Suprapubic skin (tissue), 3 donors: ENCODE results near the gene DUOX2.

Experiments used
- POLR2AphosphoS5 ChIP-seq, 3 donors: sonication (generic); formaldehyde crosslinking; IDR thresholded peaks; one replicate each; pipeline ENCODE4 v1.6.1; 2017; ENCODE audit warnings: antibody characterized with exemption in 3 of 3
- TF ChIP-seq, protein P1 (sequence below), 2 donors: fragments of 200-600 bp in 1 of 2; fragments of 450-650 bp in 1 of 2; sonication (generic) in 1 of 2; IDR thresholded peaks; one replicate each; pipeline ENCODE4 v1.5.1; 2016 to 2019; ENCODE audit warnings: antibody characterized with exemption in 2 of 2, mild to moderate bottlenecking in 1 of 2, moderate library complexity in 1 of 2

DNA sequence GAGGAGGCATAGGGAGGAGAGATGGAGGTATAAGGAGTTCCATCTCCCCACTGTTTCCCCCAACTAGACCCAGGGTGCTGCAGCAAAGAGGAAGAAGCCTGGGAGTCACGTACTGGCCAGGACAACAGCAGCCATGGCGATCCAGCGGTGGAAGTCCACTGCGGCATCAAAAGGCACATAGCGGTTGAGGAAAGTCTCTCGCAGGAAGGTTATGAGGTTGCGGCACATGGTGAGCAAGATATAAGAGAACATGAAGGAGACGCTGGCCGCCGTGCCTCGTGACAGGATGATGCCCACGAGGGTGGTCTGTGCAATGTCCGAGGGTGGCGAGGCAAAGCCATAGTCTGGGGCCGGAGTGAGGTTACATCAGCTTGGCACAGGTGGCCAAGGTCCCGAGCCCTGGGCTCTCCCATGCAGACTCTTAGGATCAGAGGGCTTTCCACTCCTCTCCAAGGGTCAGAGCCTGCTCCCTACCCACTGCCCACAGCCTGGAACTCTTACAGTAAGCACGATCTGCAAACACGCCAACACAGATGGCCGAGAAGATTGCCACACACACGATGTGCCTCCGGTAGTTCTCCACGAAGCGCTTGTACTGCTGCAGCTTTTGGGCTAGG is 14.3 kb downstream of the DUOX2 start:
- TF ChIP-seq, protein P1, sequence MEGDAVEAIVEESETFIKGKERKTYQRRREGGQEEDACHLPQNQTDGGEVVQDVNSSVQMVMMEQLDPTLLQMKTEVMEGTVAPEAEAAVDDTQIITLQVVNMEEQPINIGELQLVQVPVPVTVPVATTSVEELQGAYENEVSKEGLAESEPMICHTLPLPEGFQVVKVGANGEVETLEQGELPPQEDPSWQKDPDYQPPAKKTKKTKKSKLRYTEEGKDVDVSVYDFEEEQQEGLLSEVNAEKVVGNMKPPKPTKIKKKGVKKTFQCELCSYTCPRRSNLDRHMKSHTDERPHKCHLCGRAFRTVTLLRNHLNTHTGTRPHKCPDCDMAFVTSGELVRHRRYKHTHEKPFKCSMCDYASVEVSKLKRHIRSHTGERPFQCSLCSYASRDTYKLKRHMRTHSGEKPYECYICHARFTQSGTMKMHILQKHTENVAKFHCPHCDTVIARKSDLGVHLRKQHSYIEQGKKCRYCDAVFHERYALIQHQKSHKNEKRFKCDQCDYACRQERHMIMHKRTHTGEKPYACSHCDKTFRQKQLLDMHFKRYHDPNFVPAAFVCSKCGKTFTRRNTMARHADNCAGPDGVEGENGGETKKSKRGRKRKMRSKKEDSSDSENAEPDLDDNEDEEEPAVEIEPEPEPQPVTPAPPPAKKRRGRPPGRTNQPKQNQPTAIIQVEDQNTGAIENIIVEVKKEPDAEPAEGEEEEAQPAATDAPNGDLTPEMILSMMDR (IDR thresholded peaks at IDR 0.05), result no peak
- no peak for TF ChIP-seq POLR2AphosphoS5 (IDR thresholded peaks at IDR 0.05)
